K562 (cell line): Measurements from ENCODE around the gene SDS. TPM values are rescaled to one million over a fixed set of nuclear protein-coding genes. Genes with fewer than 3 reads are reported as not detected.

Source experiments
- ATAC-seq: fragments of 200-7000 bp; cut with Tn5 transposase; 3 replicates; pipeline ENCODE4 v1.9.1; 2020; ENCODE audit warnings: moderate library complexity
- BruUV-seq: library from RNA; stranded (reverse); fragments of 400-500 nt; replicated peaks from 2 replicates; lab custom pipeline; 2021; lab: Mats Ljungman, UMichigan
- CTCF ChIA-PET: fragments of 300-600 bp; formaldehyde crosslinking; extraction: SDS; loops from one replicate; lab custom pipeline; 2021; ENCODE audit warnings: low intra/inter-chr PET ratio; lab: Yijun Ruan, JAX
- POLR2A ChIA-PET: fragments of 300-600, 350-650 bp; sonication (Branson Sonifier 250); formaldehyde crosslinking; extraction: SDS; loops from one replicate; lab custom pipeline; 2021; ENCODE audit warnings: antibody characterized with exemption, inconsistent platforms; lab: Yijun Ruan, JAX
- DNase-seq, 4 experiments: peaks; one replicate each; pipeline versions ENCODE4 v3.0.0 to v3.0.0-alpha.2; 2011 to 2018; ENCODE audit warnings: low spot score in 3 of 4, mixed read lengths in 3 of 4; ENCODE audit errors: extremely low read depth in 1 of 4
- FAIRE-seq: peaks from 2 replicates; lab custom pipeline; 2011; peaks lifted over from hg19 to GRCh38; lab: Jason Lieb, UNC
- H2AFZ ChIP-seq: 2 replicates; pipeline ENCODE4 v1.6.0; 2011; ENCODE audit warnings: low read depth, low read length, control low read depth, inconsistent platforms
- H3K27ac ChIP-seq: fragments of 200-600 bp; 3 replicates; pipeline ENCODE4 v1.8.0; 2011; ENCODE audit warnings: low read depth, mild to moderate bottlenecking, control low read depth, inconsistent platforms, low read length, moderate library complexity, mixed read lengths; ENCODE audit errors: extremely low read depth
- H3K27me3 ChIP-seq, 2 experiments: fragments of 300-600 bp in 1 of 2; 2 replicates in 1 of 2; 3 replicates in 1 of 2; pipeline versions ENCODE4 v1.6.0 to v1.8.0; 2011; ENCODE audit warnings: inconsistent platforms in 2 of 2, low read length in 2 of 2, mild to moderate bottlenecking in 1 of 2, mixed read lengths in 1 of 2, moderate library complexity in 1 of 2; ENCODE audit not compliant: control insufficient read depth in 2 of 2, insufficient read depth in 2 of 2
- H3K36me3 ChIP-seq: fragments of 300-600 bp; 3 replicates; pipeline ENCODE4 v1.8.0; 2011; ENCODE audit warnings: mild to moderate bottlenecking, low read length, inconsistent platforms; ENCODE audit not compliant: control insufficient read depth, insufficient read depth
- H3K4me1 ChIP-seq, 2 experiments: fragments of 200-600 bp in 1 of 2; replicated peaks in 1 of 2; 2 replicates in 1 of 2; 3 replicates in 1 of 2; pipeline versions ENCODE4 v1.5.1 to v1.8.0; 2011; ENCODE audit warnings: inconsistent platforms in 2 of 2, low read length in 2 of 2, mild to moderate bottlenecking in 1 of 2, mixed read lengths in 1 of 2, moderate library complexity in 1 of 2; ENCODE audit not compliant: control insufficient read depth in 2 of 2, insufficient read depth in 2 of 2
- H3K4me2 ChIP-seq: 2 replicates; pipeline ENCODE4 v1.6.1; 2011; ENCODE audit warnings: low read length, control low read depth, inconsistent platforms, mixed read lengths; ENCODE audit not compliant: insufficient read depth
- H3K4me3 ChIP-seq: fragments of 200-600 bp; sonication (generic), shearing (Covaris generic); 2 replicates; pipeline ENCODE4 v1.5.1; 2016; ENCODE audit warnings: control low read depth, inconsistent platforms
- H3K79me2 ChIP-seq: fragments of 200-600 bp; 3 replicates; pipeline ENCODE4 v1.8.0; 2011; ENCODE audit warnings: low read length, inconsistent platforms; ENCODE audit not compliant: control insufficient read depth, insufficient read depth
- H3K9ac ChIP-seq, 2 experiments: 2 replicates each; pipeline versions ENCODE4 v1.6.0 to v1.6.1; 2011; ENCODE audit warnings: low read depth in 2 of 2, low read length in 2 of 2, control low read depth in 1 of 2, inconsistent platforms in 1 of 2, mild to moderate bottlenecking in 1 of 2, mixed read lengths in 1 of 2; ENCODE audit not compliant: insufficient read depth in 1 of 2
- H3K9me1 ChIP-seq: one replicate; pipeline ENCODE4 v1.6.0; 2011; ENCODE audit warnings: inconsistent platforms, mild to moderate bottlenecking, low read length, moderate library complexity; ENCODE audit not compliant: control insufficient read depth, insufficient read depth
- H3K9me3 ChIP-seq: replicated peaks from 2 replicates; pipeline ENCODE4 v1.5.1; 2011; ENCODE audit warnings: low read depth, low read length, inconsistent platforms; ENCODE audit not compliant: control insufficient read depth, insufficient read depth
- H4K20me1 ChIP-seq: replicated peaks from 2 replicates; pipeline ENCODE4 v1.6.1; 2011; ENCODE audit warnings: low read length, inconsistent platforms, mixed read lengths; ENCODE audit not compliant: control insufficient read depth, insufficient read depth
- DACH1 ChIP-seq: fragments of 450-650 bp; IDR thresholded peaks from 2 replicates; pipeline ENCODE4 v1.6.1; 2018; ENCODE audit not compliant: partially characterized antibody
- KAT7 ChIP-seq: sonication (generic); formaldehyde crosslinking; IDR thresholded peaks from 2 replicates; pipeline ENCODE4 v1.8.0; 2022; ENCODE audit warnings: missing genetic modification reagents, mild to moderate bottlenecking, borderline replicate concordance
- MAZ ChIP-seq, 2 experiments: fragments of 450-650 bp in 1 of 2; sonication (generic) in 1 of 2; formaldehyde crosslinking; IDR thresholded peaks in 1 of 2; conservative IDR thresholded peaks in 1 of 2; 2 replicates each; pipeline versions ENCODE4 v1.4.0 to v1.5.0; 2020; ENCODE audit warnings: mild to moderate bottlenecking in 1 of 2, missing genetic modification reagents in 1 of 2
- MYC ChIP-seq, 2 experiments: fragments of 250-450 bp in 1 of 2; sonication (Bioruptor Pico) in 1 of 2; IDR thresholded peaks; 2 replicates each; pipeline versions ENCODE4 v1.5.1 to v1.6.1; 2012 to 2021; ENCODE audit warnings: low read depth in 2 of 2, borderline replicate concordance in 1 of 2, improper control_type of control experiment in 1 of 2, low read length in 1 of 2, mild to moderate bottlenecking in 1 of 2, moderate library complexity in 1 of 2
- POU5F1 ChIP-seq: fragments of 150-350 bp; IDR thresholded peaks from 2 replicates; pipeline ENCODE4 v1.6.1; 2014; ENCODE audit warnings: borderline replicate concordance, low read length, low read depth, mild to moderate bottlenecking; ENCODE audit not compliant: partially characterized antibody
- RBM25 ChIP-seq: fragments of 200-400 bp; formaldehyde crosslinking; IDR thresholded peaks from 2 replicates; pipeline ENCODE4 v1.6.1; 2018; ENCODE audit warnings: low read length, low read depth, moderate library complexity; ENCODE audit not compliant: severe bottlenecking
- SIN3A ChIP-seq, 2 experiments: fragments of 150-350 bp in 1 of 2; IDR thresholded peaks; 2 replicates each; pipeline ENCODE4 v1.6.1; 2011 to 2016; ENCODE audit warnings: borderline replicate concordance in 2 of 2, low read depth in 2 of 2, low read length in 2 of 2, mild to moderate bottlenecking in 2 of 2, moderate library complexity in 2 of 2; ENCODE audit not compliant: control insufficient read depth in 1 of 2
- SMARCE1 ChIP-seq: fragments of 450-650 bp; IDR thresholded peaks from 2 replicates; pipeline ENCODE4 v1.7.1; 2016; ENCODE audit warnings: mild to moderate bottlenecking
- SOX6 ChIP-seq: fragments of 450-650 bp; IDR thresholded peaks from 2 replicates; pipeline ENCODE4 v1.6.1; 2014; ENCODE audit warnings: mild to moderate bottlenecking
- ZFP91 ChIP-seq: sonication (generic); formaldehyde crosslinking; IDR thresholded peaks from 2 replicates; pipeline ENCODE4 v1.8.0; 2022; ENCODE audit warnings: mild to moderate bottlenecking, missing genetic modification reagents
- ZKSCAN1 ChIP-seq: fragments of 150-350 bp; IDR thresholded peaks from 2 replicates; pipeline ENCODE4 v1.6.1; 2016; ENCODE audit warnings: low read depth, low read length
- ZNF224 ChIP-seq: sonication (generic); formaldehyde crosslinking; IDR thresholded peaks from 2 replicates; pipeline ENCODE4 v1.8.0; 2022; ENCODE audit warnings: mild to moderate bottlenecking, missing genetic modification reagents
- ZNF398 ChIP-seq: fragments of 250-450 bp; sonication (Bioruptor Pico); IDR thresholded peaks from 2 replicates; pipeline ENCODE4 v1.8.0; 2021; ENCODE audit warnings: moderate library complexity, mild to moderate bottlenecking, inconsistent platforms
- WGBS: fragments of 100-300 bp; shearing (Covaris generic); methylation state at CpG from one replicate; pipeline ENCODE4 v1.1.6; 2016; ENCODE audit warnings: low coverage, mixed read lengths; ENCODE audit not compliant: insufficient coverage; ENCODE audit errors: missing lambda C conversion rate; 5-methylcytosine and 5-hydroxymethylcytosine counted together
- in situ Hi-C: fragments of 300-500 bp; cut with MboI; formaldehyde crosslinking; loops from 4 replicates; pipeline ENCODE4 v1.15.0; 2018; ENCODE audit warnings: inconsistent platforms, mixed read lengths
- intact Hi-C: fragments of 100-400 bp; cut with micrococcal nuclease; formaldehyde crosslinking; loops from 2 replicates; pipeline ENCODE4 v1.14.2; 2022
- polyA plus RNA-seq, 8 experiments: library from polyadenylated mRNA; depleted of rRNA in 4 of 8; stranded (reverse) in 5 of 8; unstranded in 3 of 8; fragments of >200 nt; fragmentation: Nextera tagmentation in 2 of 8; fragmentation: Illumina TruSeq in 1 of 8; extraction: Ambion mirVana in 2 of 8; extraction: Trizol in 1 of 8; gene quantifications; 2 replicates each; pipeline versions ENCODE4 v1.2.1 to v1.2.3, GENCODE V29; 2011 to 2014; ENCODE audit warnings: inconsistent platforms in 1 of 8, missing spikeins in 1 of 8
- total RNA-seq, 7 experiments: library from RNA; depleted of rRNA in 6 of 7; stranded (reverse); fragments of >200 nt in 6 of 7; fragmentation: Illumina TruSeq in 2 of 7; extraction: Trizol in 2 of 7; gene quantifications; 2 replicates each; pipeline versions ENCODE4 v1.2.1 to v1.2.3, GENCODE V29; 2011 to 2021; ENCODE audit warnings: low replicate concordance in 1 of 7

Gene SDS
- total and polyA plus RNA-seq, 9 of the 15 experiments (the other 6 are each of a cell fraction or from before 2014, with no cell fraction given): 0.07 to 1.1 (median 0.12) TPM; not detected in 1

- TF ChIP-seq ZFP91 (CRISPR knock-in tag) (peak; percentile 89), POU5F1 (no peak), SMARCE1 (peak; percentile 83), MYC (IDR thresholded peaks at IDR 0.05; ENCODE audit: low read depth, low read length) (peak; percentile 79; the same call in 1 of the 2 replicates), MYC (CRISPR knock-in tag; IDR thresholded peaks at IDR 0.05; ENCODE audit: borderline replicate concordance, low read depth) (0 out of 2 replicates have a peak, but pooled peaks have one; percentile 40)
Observed at GRCh38 chr12:113422030-113422885, 18.6 kb upstream of the SDS start, which contains the start of gene SDSL (continued).

- H2AFZ ChIP-seq: peak overlapping the region; percentile 93; the same call in 1 of the 2 replicates
- H4K20me1 ChIP-seq: no peaks in the 10 kb centered on the region
- ChIA-PET POLR2A (interaction anchor here (1.1 to 1.4 kb wide), 2 partner anchors 8 to 35 kb away, joined by 3 read pairs; no protein-coding TSS in a partner anchor), CTCF (no interaction called here)
- no peak overlapping the region for H3K4me3 ChIP-seq
- peak overlapping the region; percentile 96 for H3K27ac ChIP-seq
- no TSS peak for BruUV-seq
- ATAC-seq: no peak; the same call in 2 of the 3 replicates
- H3K4me1 ChIP-seq: peaks cover 33 to 40% of the 10 kb centered on the region in 2 experiments
- intact Hi-C loops: no loop called here
- H3K27me3 ChIP-seq: no peaks in the 10 kb centered on the region
- no peak for FAIRE-seq
- H3K79me2 ChIP-seq: peaks cover 13% of the 10 kb centered on the region
- H3K9ac ChIP-seq: peak overlapping the region; percentile 82 to 91
- peak overlapping the region; percentile 83 for H3K4me2 ChIP-seq
- in situ Hi-C loops: loop anchor here (25.0 kb wide), 1 partner anchor 234 kb away; the partner anchor contains the start of genes DDX54 and RITA1
- H3K36me3 ChIP-seq: peaks cover 5% of the 10 kb centered on the region; the same call in 1 of the 3 replicates
- WGBS: 38% methylated on average over 2 of the region's 2 CpGs
- no peaks in the 10 kb centered on the region; the same call in 1 of the 2 replicates for H3K9me3 ChIP-seq
- peak in 3 of 4 experiments; percentile 56 to 66 (median 57) for DNase-seq
- H3K9me1 ChIP-seq: no peaks in the 10 kb centered on the region
- TF ChIP-seq MAZ (CRISPR knock-in tag; conservative IDR thresholded peaks at IDR 0.05 in 1 of 2, IDR thresholded peaks at IDR 0.05 in 1 of 2) (peak in 1 of 2 experiments; percentile 32; a peak in 1 of 4 replicates), RBM25 (peak; percentile 60), ZKSCAN1 (peak; percentile 96), DACH1 (peak; percentile 65), SOX6 (no peak), ZNF398 (CRISPR knock-in tag) (no peak), KAT7 (CRISPR knock-in tag) (no peak), SIN3A (IDR thresholded peaks at IDR 0.05; ENCODE audit: borderline replicate concordance in 2 of 2, control insufficient read depth in 1 of 2, low read depth in 2 of 2, low read length in 2 of 2) (peak in 1 of 2 experiments; percentile 19; a peak in 1 of 4 replicates), ZNF224 (CRISPR knock-in tag) (no peak)
Observed at GRCh38 chr12:113420996-113421595, 17.4 kb upstream of the SDS start.
